ENCODE results near the gene DNAAF1. TPM values are rescaled to one million over a fixed set of nuclear protein-coding genes. Genes with fewer than 3 reads are reported as not detected.
"Not testable (repeated sequence)": the region's sequence is repeated elsewhere in the genome, so short reads cannot be mapped to it uniquely, and the experiment has no call there.

Gene DNAAF1
- polyA plus RNA-seq, 1 donor, result 7.1 TPM

DNA sequence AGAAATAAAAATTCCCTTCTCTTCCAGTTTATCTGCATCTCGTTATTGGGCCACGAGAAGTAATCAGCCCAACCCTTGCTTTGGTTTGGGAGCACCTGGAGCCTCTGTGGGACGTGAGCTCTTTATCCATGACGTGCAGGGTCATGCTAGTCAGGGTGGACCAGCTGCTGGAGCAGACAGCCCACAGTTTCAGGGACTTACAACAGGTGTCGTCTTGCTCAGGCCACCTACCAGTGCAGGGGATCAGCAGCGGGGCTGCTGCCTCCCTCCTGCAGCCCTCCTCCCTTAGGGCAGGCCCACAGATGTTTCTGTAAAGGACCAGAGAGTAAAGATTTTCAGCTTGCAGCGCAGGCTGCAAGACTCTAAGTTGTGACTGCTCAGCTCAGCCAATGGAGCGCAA, 62.8 kb downstream of the DNAAF1 start:
- DNase-seq, result no peak

DNA sequence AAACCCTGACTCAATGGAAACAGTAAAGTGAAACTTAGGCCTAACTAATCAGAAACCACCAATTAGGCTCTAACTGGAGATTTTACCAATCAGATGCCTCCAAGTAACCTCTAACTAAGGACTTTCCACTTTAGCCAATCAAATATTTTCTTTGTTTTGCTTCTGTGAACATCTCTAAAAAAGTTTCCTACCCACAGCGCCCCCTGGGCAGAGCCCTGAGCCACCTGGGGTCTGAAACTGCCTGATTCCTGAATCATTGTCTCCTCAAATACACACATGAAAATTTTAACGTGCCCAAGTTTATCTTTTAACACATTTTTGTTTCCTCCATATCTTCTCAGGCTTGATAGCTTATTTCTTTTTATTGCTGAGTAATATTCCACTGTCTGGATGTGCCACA, 64.9 kb downstream of the DNAAF1 start:
- no peak for DNase-seq

DNA sequence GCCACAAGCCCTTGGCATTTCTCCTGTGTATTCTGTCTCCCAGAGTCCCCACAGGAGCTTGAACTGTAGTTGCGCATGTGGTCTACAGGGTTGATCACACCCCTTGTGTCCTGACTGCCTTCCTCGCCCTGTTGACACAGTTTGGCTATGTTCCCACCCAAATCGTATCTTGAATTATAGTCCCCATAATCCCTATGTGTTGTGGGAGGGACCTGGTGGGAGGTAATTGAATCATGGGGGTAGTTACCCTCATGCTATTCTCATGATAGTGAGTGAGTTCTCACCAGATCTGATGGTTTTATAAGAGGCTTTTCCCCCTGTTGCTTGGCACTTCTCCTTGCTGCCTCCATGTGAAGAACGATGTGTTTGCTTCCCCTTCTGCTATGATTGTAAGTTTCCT, 67.0 kb downstream of the DNAAF1 start:
- DNase-seq, result no peak

DNA sequence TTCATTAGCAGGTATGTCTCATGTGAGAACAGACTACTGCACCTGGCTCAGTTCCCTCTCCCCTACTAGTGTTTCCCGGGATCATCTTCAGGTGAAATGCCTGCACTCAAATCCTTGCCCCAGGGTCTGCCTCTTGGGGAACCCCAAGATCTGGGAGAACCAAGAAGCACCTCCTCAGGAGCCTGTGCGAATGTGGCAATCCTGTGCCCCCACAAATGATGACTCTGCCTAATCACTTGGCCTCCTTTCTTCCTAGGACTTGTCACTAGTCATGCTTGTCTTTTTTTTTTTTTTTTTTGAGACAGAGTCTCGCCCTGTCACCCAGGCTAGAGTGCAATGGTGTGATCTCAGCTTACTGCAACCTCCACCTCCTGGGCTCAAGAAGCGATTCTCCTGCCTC, 67.5 kb downstream of the DNAAF1 start:
- DNase-seq, result no peak

- no peak for DNase-seq
Observed at GRCh38 chr16:84214451-84215066, 69.5 kb downstream of the DNAAF1 start.

DNA sequence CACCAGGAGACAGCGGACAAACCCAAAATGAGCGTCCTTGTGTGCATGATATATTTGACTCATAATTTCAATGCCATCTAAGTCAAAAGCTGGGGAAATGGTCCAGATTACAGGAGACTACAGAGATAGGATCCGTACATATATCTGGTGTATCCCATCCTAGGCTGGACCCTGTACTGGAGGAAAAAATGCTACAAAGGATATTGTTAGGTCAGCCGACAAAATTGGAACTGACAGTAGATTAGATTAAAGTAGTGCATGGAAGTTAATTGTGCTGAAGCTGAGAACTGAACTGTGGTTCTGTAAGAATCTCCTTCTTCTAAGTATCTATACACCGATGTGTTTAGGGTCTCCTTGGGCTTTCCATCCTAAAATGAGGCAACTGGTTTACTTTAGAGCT, 70.4 kb downstream of the DNAAF1 start:
- no peak for DNase-seq

DNA sequence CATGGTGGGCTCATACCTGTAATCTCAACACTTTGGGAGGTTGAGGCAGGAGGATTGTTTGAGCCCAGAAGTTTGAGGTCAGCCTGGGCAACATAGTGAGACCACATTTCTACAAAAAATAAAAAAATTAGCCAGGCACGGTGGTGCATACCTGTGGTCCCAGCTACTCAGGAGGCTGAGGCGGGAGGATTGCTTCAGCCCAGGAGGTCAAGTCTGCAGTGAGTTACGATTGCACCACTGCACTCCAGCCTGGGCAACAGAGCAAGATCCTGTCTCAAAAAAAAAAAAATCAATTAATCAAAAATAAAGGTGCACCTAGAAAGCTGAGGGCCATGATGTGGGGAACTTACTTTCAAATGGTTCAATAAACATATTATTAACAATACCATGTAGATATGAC, 71.0 kb downstream of the DNAAF1 start:
- DNase-seq, result not testable (repeated sequence)

DNA sequence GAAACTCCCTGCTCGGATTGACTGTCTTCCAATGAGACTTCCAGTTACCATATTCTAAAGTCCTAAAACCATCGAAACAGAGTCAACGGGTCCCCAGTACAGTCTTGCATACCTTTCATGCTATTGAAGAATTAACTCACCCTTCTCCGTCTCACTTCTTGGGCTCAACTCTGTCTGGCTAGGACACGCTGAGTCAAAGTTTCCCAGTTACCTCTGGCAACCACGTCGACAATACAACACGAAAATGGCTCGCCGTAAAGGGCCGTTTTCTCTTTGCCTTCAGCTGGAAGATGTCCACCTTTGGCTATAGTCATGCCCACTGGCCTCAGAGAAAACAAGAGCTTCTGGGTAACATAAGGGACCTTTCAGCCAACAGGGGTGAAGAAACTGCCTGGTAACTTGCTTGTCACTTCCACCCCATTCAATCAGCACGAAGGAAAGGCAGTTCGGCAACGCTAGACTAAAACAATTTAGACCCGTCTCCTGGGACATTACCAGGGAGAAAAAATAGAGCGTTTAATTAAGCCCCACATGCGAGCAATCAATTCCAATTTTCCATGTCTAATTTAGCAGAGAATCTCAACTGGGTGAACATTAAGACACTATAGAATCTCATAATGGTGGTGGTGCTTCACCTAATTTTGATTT, 73.2 kb downstream of the DNAAF1 start:
- no peak for DNase-seq

DNA sequence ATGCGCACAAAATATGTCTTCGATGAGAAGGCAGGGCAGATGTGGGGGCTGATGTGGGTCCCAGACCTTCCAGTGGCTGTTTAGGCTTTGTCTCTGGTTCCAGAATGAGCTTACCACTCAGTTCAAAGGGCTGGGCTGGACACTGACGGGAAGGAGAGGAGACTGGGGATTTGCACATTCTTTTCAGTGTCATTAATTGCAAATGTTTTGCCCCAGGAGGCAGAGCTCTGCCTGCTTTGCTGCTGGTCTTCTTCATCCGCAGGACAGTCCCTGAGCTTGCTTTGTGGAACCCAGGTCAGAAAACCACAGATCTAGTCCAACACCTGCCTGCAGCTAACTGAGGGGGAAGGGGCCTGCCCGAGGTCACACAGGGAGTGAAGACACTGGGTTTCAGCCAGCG, 73.8 kb downstream of the DNAAF1 start:
- DNase-seq, result no peak

- no peak for DNase-seq
Observed at GRCh38 chr16:84220851-84221250, 75.7 kb downstream of the DNAAF1 start.

DNA sequence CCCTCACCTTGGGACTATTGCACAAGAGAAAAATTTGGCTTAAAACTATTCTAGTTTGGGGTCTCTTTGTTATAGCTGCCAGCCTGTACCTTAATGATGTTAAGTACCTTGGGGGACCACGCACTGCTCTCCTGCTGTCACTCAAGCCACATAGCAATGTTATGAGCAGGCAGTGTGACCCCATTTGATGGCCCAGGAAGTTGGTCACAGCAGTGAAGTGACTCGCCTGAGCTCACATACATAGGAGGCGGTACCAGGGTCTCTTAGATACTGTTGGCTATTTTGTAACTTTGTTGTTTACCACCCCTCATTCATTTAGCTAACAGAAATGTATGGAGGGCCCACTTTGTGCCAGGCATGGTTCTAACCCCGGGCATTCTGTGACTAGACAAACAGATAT, 78.3 kb downstream of the DNAAF1 start:
- DNase-seq, result no peak

DNA sequence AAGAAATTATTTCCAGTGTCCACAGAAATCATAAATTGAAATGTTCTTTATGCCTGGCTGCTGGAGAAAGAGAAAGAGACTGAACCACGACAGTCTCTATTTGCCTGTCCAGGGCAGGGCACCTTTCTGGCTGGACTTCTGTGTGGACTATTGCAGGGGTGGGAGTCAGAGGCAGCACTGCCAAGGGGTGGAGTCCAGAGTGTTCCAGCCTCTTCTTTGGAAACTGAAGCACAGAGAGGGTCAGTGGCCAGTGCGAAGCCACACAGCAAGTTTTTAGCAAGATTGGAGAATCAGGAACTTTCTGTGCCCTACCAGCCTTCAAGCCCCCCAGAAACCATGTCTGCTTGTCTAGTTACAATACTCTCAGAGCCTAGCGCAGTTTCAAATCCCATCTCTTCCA, 79.4 kb downstream of the DNAAF1 start:
- DNase-seq, result no peak

GRCh38 chr16:84225126-84225525, 80.0 kb downstream of the DNAAF1 start:
- no peak for DNase-seq

GRCh38 chr16:84225571-84225970, 80.5 kb downstream of the DNAAF1 start:
- no peak for DNase-seq

DNA sequence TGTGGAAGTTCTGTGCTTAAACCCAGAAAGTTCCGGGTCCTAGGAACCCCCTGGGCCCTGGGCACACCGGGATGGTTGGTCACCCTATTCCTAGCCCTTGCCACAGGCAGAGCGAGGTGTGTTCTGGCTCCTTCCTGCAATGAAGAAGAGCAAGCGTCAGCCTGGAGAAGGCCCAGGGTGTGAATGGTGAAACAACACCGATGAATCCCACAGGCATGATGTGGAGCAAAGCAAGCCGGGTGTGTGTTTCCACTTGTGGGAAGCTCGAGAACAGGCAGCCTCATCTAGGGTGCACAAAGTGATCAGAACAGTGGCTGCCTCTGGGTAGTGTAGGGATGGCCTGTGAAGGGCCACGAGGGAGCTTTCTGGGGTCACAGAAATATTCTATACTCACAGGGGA, 80.9 kb downstream of the DNAAF1 start:
- no peak for DNase-seq

Other genes starting within 250 kb of the DNAAF1 start
- 5.3 TPM for gene MLYCD, start 246.2 kb upstream of the DNAAF1 start, polyA plus RNA-seq (ENCODE audit: insufficient read length)
- 0.30 TPM for gene OSGIN1, start 192.1 kb upstream of the DNAAF1 start, polyA plus RNA-seq (ENCODE audit: insufficient read length)
- gene NECAB2, start 177.1 kb upstream of the DNAAF1 start, polyA plus RNA-seq (ENCODE audit: insufficient read length), result 2.6 TPM
- not detected for gene SLC38A8, start 102.5 kb upstream of the DNAAF1 start, polyA plus RNA-seq (ENCODE audit: insufficient read length)
- 110 TPM for gene MBTPS1, start 28.4 kb upstream of the DNAAF1 start, polyA plus RNA-seq (ENCODE audit: insufficient read length)
- 60.2 TPM for gene HSDL1, start 131 bp upstream of the DNAAF1 start, polyA plus RNA-seq (ENCODE audit: insufficient read length)
- 40.1 TPM for gene TAF1C, start 41.7 kb downstream of the DNAAF1 start, polyA plus RNA-seq (ENCODE audit: insufficient read length)
- gene ADAD2, start 45.8 kb downstream of the DNAAF1 start, polyA plus RNA-seq (ENCODE audit: insufficient read length), result not detected
- gene KCNG4, start 94.7 kb downstream of the DNAAF1 start, polyA plus RNA-seq (ENCODE audit: insufficient read length), result 0.07 TPM
- 2.6 TPM for gene WFDC1, start 149.6 kb downstream of the DNAAF1 start, polyA plus RNA-seq (ENCODE audit: insufficient read length)
- gene ATP2C2, start 223.2 kb downstream of the DNAAF1 start, polyA plus RNA-seq (ENCODE audit: insufficient read length), result 1.4 TPM